H1 (cell line): ENCODE measurements around the gene OPN1SW. TPM values are rescaled to one million over a fixed set of nuclear protein-coding genes. Genes with fewer than 3 reads are reported as not detected.

ENCODE experiments used
- KDM4A ChIP-seq: IDR thresholded peaks from one replicate; pipeline ENCODE4 v1.7.1; 2012; ENCODE audit warnings: low read depth, mild to moderate bottlenecking, moderate library complexity, low read length, inconsistent platforms; ENCODE audit not compliant: severe bottlenecking
- KDM5A ChIP-seq: fragments of 200-600 bp; IDR thresholded peaks from 2 replicates; pipeline ENCODE4 v1.7.1; 2012; ENCODE audit warnings: mild to moderate bottlenecking, low read length, inconsistent platforms, mixed read lengths
- POU5F1 ChIP-seq: IDR thresholded peaks from 2 replicates; pipeline ENCODE4 v1.6.1; 2011; ENCODE audit warnings: low read depth, mild to moderate bottlenecking, low read length, moderate library complexity
- polyA plus RNA-seq, 7 experiments: library from polyadenylated mRNA; depleted of rRNA in 3 of 7; stranded (reverse) in 5 of 7; unstranded in 2 of 7; fragments of >200 nt in 5 of 7; fragments of 200-250 nt in 2 of 7; gene quantifications; 1 replicate in 5 of 7; 2 replicates in 1 of 7; 4 replicates in 1 of 7; pipeline versions ENCODE4 v1.2.1 to v1.2.3, GENCODE V29; 2011 to 2013; ENCODE audit warnings: missing spikeins in 2 of 7, mixed read lengths in 2 of 7
- total RNA-seq: library from RNA; stranded (reverse); fragmentation: NEBNext Ultra II Directional; extraction: Animal tissue kit (Norgen Biotek cat#: 25700); gene quantifications from 2 replicates; pipeline ENCODE4 v1.2.1, GENCODE V29; 2021
- TF ChIP-seq, protein P1 (sequence below): fragments of 300-600 bp; sonication (generic); IDR thresholded peaks from 2 replicates; pipeline ENCODE4 v1.7.1; 2012; ENCODE audit warnings: low read length, moderate library complexity, mild to moderate bottlenecking, inconsistent platforms; ENCODE audit not compliant: insufficient replicate concordance
- TF ChIP-seq, protein P2 (sequence below): IDR thresholded peaks from 2 replicates; pipeline ENCODE4 v1.6.1; 2011; ENCODE audit warnings: low read length, improper control_type of control experiment

The OPN1SW gene
- total and polyA plus RNA-seq, 2 of the 8 experiments (the other 6 are each of a cell fraction or from before 2014, with no cell fraction given), result not detected

DNA sequence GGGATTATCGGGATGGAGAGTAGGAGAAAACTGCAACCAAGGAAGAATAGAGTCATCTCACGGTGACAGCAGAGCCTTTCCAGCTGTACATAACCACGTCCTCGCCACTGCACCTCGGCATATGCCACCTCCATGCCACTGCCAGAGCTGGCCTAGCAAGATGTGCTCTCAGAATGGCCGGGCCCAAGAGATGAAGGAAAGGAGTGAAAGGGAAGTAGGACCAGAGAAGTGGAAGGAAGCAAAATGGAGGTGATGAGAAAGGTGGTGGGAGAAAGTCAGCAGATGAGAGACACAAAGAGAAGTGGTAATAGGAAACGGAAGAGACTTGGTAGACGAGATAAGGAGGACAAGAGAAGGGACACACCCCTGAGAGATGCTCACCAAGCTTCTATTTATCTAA, 44.4 kb downstream of the OPN1SW start (continued):
- TF ChIP-seq, protein P1, sequence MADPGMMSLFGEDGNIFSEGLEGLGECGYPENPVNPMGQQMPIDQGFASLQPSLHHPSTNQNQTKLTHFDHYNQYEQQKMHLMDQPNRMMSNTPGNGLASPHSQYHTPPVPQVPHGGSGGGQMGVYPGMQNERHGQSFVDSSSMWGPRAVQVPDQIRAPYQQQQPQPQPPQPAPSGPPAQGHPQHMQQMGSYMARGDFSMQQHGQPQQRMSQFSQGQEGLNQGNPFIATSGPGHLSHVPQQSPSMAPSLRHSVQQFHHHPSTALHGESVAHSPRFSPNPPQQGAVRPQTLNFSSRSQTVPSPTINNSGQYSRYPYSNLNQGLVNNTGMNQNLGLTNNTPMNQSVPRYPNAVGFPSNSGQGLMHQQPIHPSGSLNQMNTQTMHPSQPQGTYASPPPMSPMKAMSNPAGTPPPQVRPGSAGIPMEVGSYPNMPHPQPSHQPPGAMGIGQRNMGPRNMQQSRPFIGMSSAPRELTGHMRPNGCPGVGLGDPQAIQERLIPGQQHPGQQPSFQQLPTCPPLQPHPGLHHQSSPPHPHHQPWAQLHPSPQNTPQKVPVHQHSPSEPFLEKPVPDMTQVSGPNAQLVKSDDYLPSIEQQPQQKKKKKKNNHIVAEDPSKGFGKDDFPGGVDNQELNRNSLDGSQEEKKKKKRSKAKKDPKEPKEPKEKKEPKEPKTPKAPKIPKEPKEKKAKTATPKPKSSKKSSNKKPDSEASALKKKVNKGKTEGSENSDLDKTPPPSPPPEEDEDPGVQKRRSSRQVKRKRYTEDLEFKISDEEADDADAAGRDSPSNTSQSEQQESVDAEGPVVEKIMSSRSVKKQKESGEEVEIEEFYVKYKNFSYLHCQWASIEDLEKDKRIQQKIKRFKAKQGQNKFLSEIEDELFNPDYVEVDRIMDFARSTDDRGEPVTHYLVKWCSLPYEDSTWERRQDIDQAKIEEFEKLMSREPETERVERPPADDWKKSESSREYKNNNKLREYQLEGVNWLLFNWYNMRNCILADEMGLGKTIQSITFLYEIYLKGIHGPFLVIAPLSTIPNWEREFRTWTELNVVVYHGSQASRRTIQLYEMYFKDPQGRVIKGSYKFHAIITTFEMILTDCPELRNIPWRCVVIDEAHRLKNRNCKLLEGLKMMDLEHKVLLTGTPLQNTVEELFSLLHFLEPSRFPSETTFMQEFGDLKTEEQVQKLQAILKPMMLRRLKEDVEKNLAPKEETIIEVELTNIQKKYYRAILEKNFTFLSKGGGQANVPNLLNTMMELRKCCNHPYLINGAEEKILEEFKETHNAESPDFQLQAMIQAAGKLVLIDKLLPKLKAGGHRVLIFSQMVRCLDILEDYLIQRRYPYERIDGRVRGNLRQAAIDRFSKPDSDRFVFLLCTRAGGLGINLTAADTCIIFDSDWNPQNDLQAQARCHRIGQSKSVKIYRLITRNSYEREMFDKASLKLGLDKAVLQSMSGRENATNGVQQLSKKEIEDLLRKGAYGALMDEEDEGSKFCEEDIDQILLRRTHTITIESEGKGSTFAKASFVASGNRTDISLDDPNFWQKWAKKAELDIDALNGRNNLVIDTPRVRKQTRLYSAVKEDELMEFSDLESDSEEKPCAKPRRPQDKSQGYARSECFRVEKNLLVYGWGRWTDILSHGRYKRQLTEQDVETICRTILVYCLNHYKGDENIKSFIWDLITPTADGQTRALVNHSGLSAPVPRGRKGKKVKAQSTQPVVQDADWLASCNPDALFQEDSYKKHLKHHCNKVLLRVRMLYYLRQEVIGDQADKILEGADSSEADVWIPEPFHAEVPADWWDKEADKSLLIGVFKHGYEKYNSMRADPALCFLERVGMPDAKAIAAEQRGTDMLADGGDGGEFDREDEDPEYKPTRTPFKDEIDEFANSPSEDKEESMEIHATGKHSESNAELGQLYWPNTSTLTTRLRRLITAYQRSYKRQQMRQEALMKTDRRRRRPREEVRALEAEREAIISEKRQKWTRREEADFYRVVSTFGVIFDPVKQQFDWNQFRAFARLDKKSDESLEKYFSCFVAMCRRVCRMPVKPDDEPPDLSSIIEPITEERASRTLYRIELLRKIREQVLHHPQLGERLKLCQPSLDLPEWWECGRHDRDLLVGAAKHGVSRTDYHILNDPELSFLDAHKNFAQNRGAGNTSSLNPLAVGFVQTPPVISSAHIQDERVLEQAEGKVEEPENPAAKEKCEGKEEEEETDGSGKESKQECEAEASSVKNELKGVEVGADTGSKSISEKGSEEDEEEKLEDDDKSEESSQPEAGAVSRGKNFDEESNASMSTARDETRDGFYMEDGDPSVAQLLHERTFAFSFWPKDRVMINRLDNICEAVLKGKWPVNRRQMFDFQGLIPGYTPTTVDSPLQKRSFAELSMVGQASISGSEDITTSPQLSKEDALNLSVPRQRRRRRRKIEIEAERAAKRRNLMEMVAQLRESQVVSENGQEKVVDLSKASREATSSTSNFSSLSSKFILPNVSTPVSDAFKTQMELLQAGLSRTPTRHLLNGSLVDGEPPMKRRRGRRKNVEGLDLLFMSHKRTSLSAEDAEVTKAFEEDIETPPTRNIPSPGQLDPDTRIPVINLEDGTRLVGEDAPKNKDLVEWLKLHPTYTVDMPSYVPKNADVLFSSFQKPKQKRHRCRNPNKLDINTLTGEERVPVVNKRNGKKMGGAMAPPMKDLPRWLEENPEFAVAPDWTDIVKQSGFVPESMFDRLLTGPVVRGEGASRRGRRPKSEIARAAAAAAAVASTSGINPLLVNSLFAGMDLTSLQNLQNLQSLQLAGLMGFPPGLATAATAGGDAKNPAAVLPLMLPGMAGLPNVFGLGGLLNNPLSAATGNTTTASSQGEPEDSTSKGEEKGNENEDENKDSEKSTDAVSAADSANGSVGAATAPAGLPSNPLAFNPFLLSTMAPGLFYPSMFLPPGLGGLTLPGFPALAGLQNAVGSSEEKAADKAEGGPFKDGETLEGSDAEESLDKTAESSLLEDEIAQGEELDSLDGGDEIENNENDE, result no peak
- TF ChIP-seq, protein P2, sequence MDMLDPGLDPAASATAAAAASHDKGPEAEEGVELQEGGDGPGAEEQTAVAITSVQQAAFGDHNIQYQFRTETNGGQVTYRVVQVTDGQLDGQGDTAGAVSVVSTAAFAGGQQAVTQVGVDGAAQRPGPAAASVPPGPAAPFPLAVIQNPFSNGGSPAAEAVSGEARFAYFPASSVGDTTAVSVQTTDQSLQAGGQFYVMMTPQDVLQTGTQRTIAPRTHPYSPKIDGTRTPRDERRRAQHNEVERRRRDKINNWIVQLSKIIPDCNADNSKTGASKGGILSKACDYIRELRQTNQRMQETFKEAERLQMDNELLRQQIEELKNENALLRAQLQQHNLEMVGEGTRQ, result no peak
- TF ChIP-seq KDM5A (no peak), POU5F1 (no peak), KDM4A (no peak)
